WTC11 (cell line): ENCODE results near the gene GALNT2. TPM values are rescaled to one million over a fixed set of nuclear protein-coding genes. Genes with fewer than 3 reads are reported as not detected.

Experiments
- ATAC-seq: fragments of 200-7000 bp; cut with Tn5 transposase; 2 replicates; pipeline ENCODE4 v1.10.0; 2021; ENCODE audit warnings: mild to moderate bottlenecking, moderate library complexity
- CTCF ChIA-PET: fragments of 300-600 bp; sonication (Branson Sonifier 250); formaldehyde crosslinking; loops from one replicate; lab custom pipeline; 2021; ENCODE audit warnings: antibody characterized with exemption; lab: Charles Lee
- POLR2A ChIA-PET: fragments of 350-600 bp; sonication (Branson Sonifier 250); formaldehyde crosslinking; loops from one replicate; lab custom pipeline; 2021; ENCODE audit warnings: antibody characterized with exemption; lab: Charles Lee
- DNase-seq: peaks from one replicate; pipeline ENCODE4 v3.0.0; 2021; ENCODE audit warnings: low spot score
- H3K27ac Mint-ChIP-seq: 2 replicates; pipeline ENCODE4 v1.8.0; 2021; ENCODE audit warnings: mixed read lengths
- H3K27me3 Mint-ChIP-seq: 2 replicates; pipeline ENCODE4 v1.8.0; 2021; ENCODE audit warnings: low read depth, mild to moderate bottlenecking, moderate library complexity, mixed read lengths
- H3K36me3 Mint-ChIP-seq: 2 replicates; pipeline ENCODE4 v1.8.0; 2021; ENCODE audit warnings: mixed read lengths
- H3K4me1 Mint-ChIP-seq: 2 replicates; pipeline ENCODE4 v1.8.0; 2022; ENCODE audit warnings: mixed read lengths
- H3K4me3 Mint-ChIP-seq: 2 replicates; pipeline ENCODE4 v1.8.0; 2021; ENCODE audit warnings: mild to moderate bottlenecking, moderate library complexity, mixed read lengths
- H3K9me3 Mint-ChIP-seq: 2 replicates; pipeline ENCODE4 v1.8.0; 2021; ENCODE audit warnings: mixed read lengths
- ATF3 ChIP-seq: sonication (generic); formaldehyde crosslinking; conservative IDR thresholded peaks from 2 replicates; pipeline ENCODE4 v1.8.1; 2022; ENCODE audit warnings: mild to moderate bottlenecking, missing genetic modification reagents
- CREB1 ChIP-seq: sonication (generic); formaldehyde crosslinking; IDR thresholded peaks from 2 replicates; pipeline ENCODE4 v1.8.0; 2023; ENCODE audit warnings: mild to moderate bottlenecking, missing genetic modification reagents
- CTCF ChIP-seq: fragments of 200-600 bp; IDR thresholded peaks from 2 replicates; pipeline ENCODE4 v1.8.0; 2022; ENCODE audit warnings: antibody characterized with exemption
- E2F5 ChIP-seq: sonication (generic); formaldehyde crosslinking; IDR thresholded peaks from 2 replicates; pipeline ENCODE4 v1.8.1; 2022; ENCODE audit warnings: mild to moderate bottlenecking, moderate library complexity, missing genetic modification reagents
- ELF4 ChIP-seq: sonication (generic); formaldehyde crosslinking; IDR thresholded peaks from 2 replicates; pipeline ENCODE4 v1.8.1; 2022; ENCODE audit warnings: low read depth, mild to moderate bottlenecking, moderate library complexity, missing genetic modification reagents
- EMX1 ChIP-seq: fragments of 250-450 bp; sonication (Bioruptor Pico); IDR thresholded peaks from 2 replicates; pipeline ENCODE4 v1.8.0; 2021; ENCODE audit warnings: mild to moderate bottlenecking
- GRHL2 ChIP-seq: fragments of 250-450 bp; sonication (Bioruptor Pico); IDR thresholded peaks from 2 replicates; pipeline ENCODE4 v1.8.0; 2022; ENCODE audit warnings: mild to moderate bottlenecking, moderate library complexity; ENCODE audit not compliant: insufficient replicate concordance, severe bottlenecking
- HMGA2 ChIP-seq: fragments of 250-450 bp; sonication (Bioruptor Pico); IDR thresholded peaks from 2 replicates; pipeline ENCODE4 v1.4.0; 2021; ENCODE audit warnings: mild to moderate bottlenecking, moderate library complexity
- IRF2 ChIP-seq: sonication (generic); formaldehyde crosslinking; IDR thresholded peaks from 2 replicates; pipeline ENCODE4 v1.8.0; 2022; ENCODE audit warnings: low read depth, missing genetic modification reagents, borderline replicate concordance
- JAZF1 ChIP-seq: fragments of 250-450 bp; sonication (Bioruptor Pico); IDR thresholded peaks from 2 replicates; pipeline ENCODE4 v1.9.0; 2021; ENCODE audit warnings: moderate library complexity, mild to moderate bottlenecking, inconsistent platforms
- KAT7 ChIP-seq: sonication (generic); formaldehyde crosslinking; IDR thresholded peaks from 2 replicates; pipeline ENCODE4 v1.8.1; 2023; ENCODE audit warnings: missing genetic modification reagents, mild to moderate bottlenecking, borderline replicate concordance
- MAX ChIP-seq: sonication (generic); formaldehyde crosslinking; IDR thresholded peaks from 2 replicates; pipeline ENCODE4 v1.8.0; 2022; ENCODE audit warnings: mild to moderate bottlenecking, missing genetic modification reagents
- MLX ChIP-seq: sonication (generic); formaldehyde crosslinking; IDR thresholded peaks from 2 replicates; pipeline ENCODE4 v1.8.1; 2023; ENCODE audit warnings: mild to moderate bottlenecking, missing genetic modification reagents, moderate library complexity
- MYBL2 ChIP-seq: sonication (generic); formaldehyde crosslinking; IDR thresholded peaks from 2 replicates; pipeline ENCODE4 v1.8.1; 2023; ENCODE audit warnings: mild to moderate bottlenecking, moderate library complexity, missing genetic modification reagents
- NFE2L1 ChIP-seq: sonication (generic); formaldehyde crosslinking; IDR thresholded peaks from 2 replicates; pipeline ENCODE4 v1.8.1; 2023; ENCODE audit warnings: missing genetic modification reagents
- OVOL2 ChIP-seq: fragments of 250-450 bp; sonication (Bioruptor Pico); IDR thresholded peaks from 2 replicates; pipeline ENCODE4 v1.9.0; 2021; ENCODE audit warnings: mild to moderate bottlenecking, borderline replicate concordance
- PREB ChIP-seq: sonication (generic); formaldehyde crosslinking; IDR thresholded peaks from 2 replicates; pipeline ENCODE4 v1.8.1; 2022; ENCODE audit warnings: mild to moderate bottlenecking, missing genetic modification reagents, moderate library complexity, borderline replicate concordance
- RORB ChIP-seq: fragments of 250-450 bp; sonication (Bioruptor Pico); IDR thresholded peaks from 2 replicates; pipeline ENCODE4 v1.9.0; 2021; ENCODE audit warnings: mild to moderate bottlenecking
- TEAD1 ChIP-seq: sonication (generic); formaldehyde crosslinking; IDR thresholded peaks from 2 replicates; pipeline ENCODE4 v1.8.0; 2022; ENCODE audit warnings: mild to moderate bottlenecking, missing genetic modification reagents
- TP53 ChIP-seq: sonication (generic); formaldehyde crosslinking; IDR thresholded peaks from 2 replicates; pipeline ENCODE4 v1.8.1; 2023; ENCODE audit warnings: mild to moderate bottlenecking, missing genetic modification reagents
- ZBTB43 ChIP-seq: sonication (generic); formaldehyde crosslinking; IDR thresholded peaks from 2 replicates; pipeline ENCODE4 v1.8.1; 2023; ENCODE audit warnings: mild to moderate bottlenecking, missing genetic modification reagents
- ZNF263 ChIP-seq: sonication (generic); formaldehyde crosslinking; IDR thresholded peaks from 2 replicates; pipeline ENCODE4 v1.8.1; 2022; ENCODE audit warnings: low read depth, mild to moderate bottlenecking, moderate library complexity, missing genetic modification reagents
- ZNF425 ChIP-seq: fragments of 250-450 bp; sonication (Bioruptor Pico); conservative IDR thresholded peaks from 2 replicates; pipeline ENCODE4 v1.9.0; 2021; ENCODE audit warnings: mild to moderate bottlenecking
- total RNA-seq: library from RNA; stranded (reverse); gene quantifications from 3 replicates; pipeline ENCODE4 v1.2.3, GENCODE V29; 2021

Gene GALNT2
- total RNA-seq, 1 experiment from 2014 or later, result 74.8 TPM

GRCh38 chr1:230165536-230165935 is 98.5 kb downstream of the GALNT2 start:
- H3K27me3 Mint-ChIP-seq, result no peaks in the 10 kb centered on the region
- H3K27ac Mint-ChIP-seq, result no peak overlapping the region
- no peak for DNase-seq
- no peak overlapping the region for H3K4me3 Mint-ChIP-seq
- H3K36me3 Mint-ChIP-seq, result peaks cover 12% of the 10 kb centered on the region
- CTCF ChIA-PET, result interaction anchor here (1.3 kb wide), 1 partner anchor 129 kb away, joined by 3 read pairs; no protein-coding TSS in a partner anchor
- peaks cover 31% of the 10 kb centered on the region for H3K4me1 Mint-ChIP-seq
- H3K9me3 Mint-ChIP-seq, result peaks cover 13% of the 10 kb centered on the region
- POLR2A ChIA-PET, result no interaction called here
- TF ChIP-seq ZBTB43 (CRISPR knock-in tag), result no peak
- no peak for TF ChIP-seq GRHL2 (CRISPR knock-in tag)
- no peak for TF ChIP-seq NFE2L1 (CRISPR knock-in tag)
- no peak for TF ChIP-seq KAT7 (CRISPR knock-in tag)
- no peak for TF ChIP-seq OVOL2 (CRISPR knock-in tag)
- TF ChIP-seq ELF4, result no peak
- no peak for TF ChIP-seq RORB (CRISPR knock-in tag)
- no peak for TF ChIP-seq TP53 (CRISPR knock-in tag)
- no peak for TF ChIP-seq MAX
- TF ChIP-seq MYBL2 (CRISPR knock-in tag), result no peak
- TF ChIP-seq HMGA2, result no peak
- no peak for TF ChIP-seq CREB1
- TF ChIP-seq ZNF263 (CRISPR knock-in tag), result no peak
- TF ChIP-seq TEAD1 (CRISPR knock-in tag), result no peak
- TF ChIP-seq ZNF425, result no peak
- TF ChIP-seq PREB (CRISPR knock-in tag), result no peak
- TF ChIP-seq, all 79 proteins: peak for 0
- ATAC-seq, result no peak

GRCh38 chr1:230166366-230167132 is 99.5 kb downstream of the GALNT2 start:
- CTCF ChIA-PET, result interaction anchor here (0.7 to 1.7 kb wide), 6 partner anchors 23 to 547 kb away, joined by 3 read pairs; no protein-coding TSS in a partner anchor
- Mint-ChIP-seq H3K4me3 (no peak overlapping the region), H3K27me3 (no peaks in the 10 kb centered on the region), H3K9me3 (peaks cover 13% of the 10 kb centered on the region), H3K36me3 (peaks cover 12% of the 10 kb centered on the region), H3K27ac (peak overlapping the region; percentile 58; the same call in 1 of the 2 replicates), H3K4me1 (peaks cover 39% of the 10 kb centered on the region)
- POLR2A ChIA-PET, result no interaction called here
- DNase-seq, result no peak
- ATAC-seq, result no peak
- no peak for TF ChIP-seq EMX1
- no peak for TF ChIP-seq ZBTB43 (CRISPR knock-in tag)
- TF ChIP-seq MLX (CRISPR knock-in tag), result no peak
- TF ChIP-seq CREB1, result no peak
- no peak for TF ChIP-seq E2F5 (CRISPR knock-in tag)
- no peak for TF ChIP-seq ATF3 (CRISPR knock-in tag)
- no peak for TF ChIP-seq MAX
- no peak for TF ChIP-seq CTCF
- TF ChIP-seq MYBL2 (CRISPR knock-in tag), result no peak
- TF ChIP-seq IRF2 (CRISPR knock-in tag), result no peak
- no peak for TF ChIP-seq JAZF1 (CRISPR knock-in tag)
